HS-27A (cell line): ENCODE results near the gene TMEM220.

Experiments
- DNase-seq: peaks from one replicate; pipeline ENCODE4 v3.0.0-alpha.2; 2012; ENCODE audit warnings: low read depth, missing footprints

The TMEM220 gene

GRCh38 chr17:10729334-10730193 is at the start of gene TMEM220:
TSS of gene TMEM220 (minus strand) at chr17:10730023. CDS start at chr17:10729851, 172 bp downstream.
- no peak for DNase-seq

DNA sequence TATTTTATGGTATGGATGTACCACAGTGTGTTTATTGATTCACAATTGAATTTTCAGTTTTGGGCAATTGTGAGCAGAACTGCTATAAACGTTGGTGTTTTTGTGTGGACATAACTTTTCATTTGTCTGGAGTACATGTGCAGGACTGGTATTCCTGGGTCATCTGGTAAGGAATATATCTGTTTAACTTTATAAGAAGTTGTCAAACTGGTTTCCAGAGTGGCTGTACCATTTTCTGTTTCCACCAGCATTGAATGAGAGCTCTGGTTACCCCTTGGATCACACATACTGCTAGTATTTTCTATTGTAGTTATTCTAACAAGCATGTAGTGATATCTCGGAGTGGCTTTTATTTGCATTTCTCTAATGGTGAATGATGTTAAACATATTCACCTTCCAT is 49.8 kb upstream of the TMEM220 start:
- no peak for DNase-seq

DNA sequence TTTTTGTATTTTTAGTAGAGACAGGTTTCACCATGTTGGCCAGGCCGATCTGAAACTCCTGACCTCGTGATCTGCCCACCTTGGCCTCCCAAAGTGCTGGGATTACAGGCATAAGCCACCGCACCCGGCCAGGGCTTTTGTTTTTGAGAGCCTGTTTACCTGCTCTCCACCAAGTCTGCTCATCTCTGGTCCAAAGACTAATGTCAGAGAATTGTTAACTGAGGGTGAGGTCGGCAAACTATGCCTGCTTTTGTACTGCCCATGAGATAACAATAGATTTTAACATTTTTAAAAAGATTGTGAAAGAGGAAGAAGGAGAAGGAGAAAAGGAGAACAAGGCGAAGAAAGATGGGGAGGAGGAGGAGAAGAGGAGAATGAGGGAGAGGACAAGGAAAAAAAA is 48.1 kb upstream of the TMEM220 start:
- DNase-seq: no peak

DNA sequence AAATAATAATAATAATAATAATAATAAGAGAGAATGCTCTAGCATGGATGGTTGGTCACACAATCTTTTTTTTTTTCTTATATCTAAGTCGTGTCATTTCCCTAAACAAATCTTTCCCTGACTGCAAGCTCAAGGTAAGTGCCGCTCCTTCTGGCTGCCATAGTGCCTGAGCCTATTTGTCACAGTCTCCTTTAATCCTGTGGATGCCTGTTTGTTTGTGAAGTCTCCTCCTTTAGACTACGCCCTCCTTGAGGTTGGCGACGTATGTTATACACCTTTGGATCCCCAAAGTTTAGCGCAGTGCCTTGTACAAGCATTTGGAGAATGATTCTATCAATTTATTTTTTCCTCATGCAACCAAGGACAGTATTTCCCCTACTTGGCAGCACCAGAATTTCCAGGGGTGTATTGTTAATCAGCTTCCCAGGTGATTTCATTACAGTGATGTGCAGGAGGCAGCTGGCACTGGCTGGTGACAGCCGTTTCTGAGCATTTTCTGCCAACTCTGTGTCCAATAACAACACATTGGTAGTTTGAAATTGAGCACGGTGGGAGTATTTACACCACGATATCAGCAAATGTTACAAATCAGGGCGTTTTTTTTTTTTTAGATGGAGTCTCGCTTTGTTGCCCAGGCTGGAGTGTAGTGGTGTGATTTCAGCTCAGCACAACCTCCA is 47.4 kb upstream of the TMEM220 start:
- no peak for DNase-seq

DNA sequence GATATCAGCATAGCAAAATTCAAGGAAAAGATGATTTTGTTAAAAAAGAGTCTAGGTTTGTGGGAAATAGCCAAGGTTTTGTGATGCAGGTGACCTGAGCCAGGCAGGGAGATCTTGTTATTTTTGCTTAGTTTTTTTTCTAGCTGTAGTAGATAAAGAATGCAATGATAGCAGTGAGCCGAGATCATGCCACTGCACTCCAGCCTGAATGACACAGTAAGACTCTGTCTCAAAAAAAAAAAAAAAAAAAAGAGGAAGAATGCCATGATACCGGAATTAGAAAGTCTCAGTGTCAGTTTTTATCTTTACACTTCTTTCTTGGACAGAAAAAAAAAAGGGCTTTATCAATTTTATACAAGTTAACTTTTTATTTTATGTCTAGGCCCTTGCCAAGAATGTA is 46.6 kb upstream of the TMEM220 start:
- DNase-seq: no peak

- DNase-seq: no peak
Observed at GRCh38 chr17:10775740-10776356, 46.0 kb upstream of the TMEM220 start.

DNA sequence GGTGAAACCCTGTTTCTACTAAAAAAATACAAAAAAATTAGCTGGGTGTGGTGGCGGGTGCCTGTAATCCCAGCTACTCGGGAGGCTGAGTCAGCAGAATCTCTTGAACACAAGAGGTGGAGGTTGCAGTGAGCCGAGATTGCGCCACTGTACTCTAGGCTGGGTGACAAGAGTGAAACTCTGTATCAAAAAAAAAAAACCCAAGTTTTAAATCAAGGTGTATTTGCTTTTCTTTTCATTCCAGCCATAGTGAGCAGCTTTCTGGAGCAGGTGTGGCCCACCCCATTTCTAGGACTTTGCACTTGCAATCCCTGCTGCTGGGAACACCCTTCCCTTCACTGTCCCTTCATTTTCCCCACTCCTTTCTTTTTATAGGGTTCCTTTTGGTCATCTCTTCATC is 45.2 kb upstream of the TMEM220 start:
- no peak for DNase-seq

DNA sequence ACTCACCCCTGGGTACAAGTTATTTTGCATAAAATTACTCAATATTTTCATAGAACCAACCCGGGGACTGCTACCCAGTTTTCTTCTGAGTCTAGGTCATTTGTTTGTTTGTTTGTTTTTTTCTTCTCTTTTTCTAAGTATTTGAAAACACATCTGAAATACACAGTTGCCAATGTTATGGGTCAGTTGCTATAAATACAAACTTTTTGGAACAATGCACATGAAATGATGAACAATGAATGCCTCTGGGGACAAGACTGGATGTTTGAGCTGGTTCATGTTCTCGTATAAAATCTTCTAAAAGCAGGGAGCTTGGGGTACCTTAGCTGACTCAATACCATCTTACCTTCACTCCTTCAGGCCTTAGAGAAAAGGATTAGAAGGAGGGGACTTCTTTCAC is 43.6 kb upstream of the TMEM220 start:
- DNase-seq: no peak

DNA sequence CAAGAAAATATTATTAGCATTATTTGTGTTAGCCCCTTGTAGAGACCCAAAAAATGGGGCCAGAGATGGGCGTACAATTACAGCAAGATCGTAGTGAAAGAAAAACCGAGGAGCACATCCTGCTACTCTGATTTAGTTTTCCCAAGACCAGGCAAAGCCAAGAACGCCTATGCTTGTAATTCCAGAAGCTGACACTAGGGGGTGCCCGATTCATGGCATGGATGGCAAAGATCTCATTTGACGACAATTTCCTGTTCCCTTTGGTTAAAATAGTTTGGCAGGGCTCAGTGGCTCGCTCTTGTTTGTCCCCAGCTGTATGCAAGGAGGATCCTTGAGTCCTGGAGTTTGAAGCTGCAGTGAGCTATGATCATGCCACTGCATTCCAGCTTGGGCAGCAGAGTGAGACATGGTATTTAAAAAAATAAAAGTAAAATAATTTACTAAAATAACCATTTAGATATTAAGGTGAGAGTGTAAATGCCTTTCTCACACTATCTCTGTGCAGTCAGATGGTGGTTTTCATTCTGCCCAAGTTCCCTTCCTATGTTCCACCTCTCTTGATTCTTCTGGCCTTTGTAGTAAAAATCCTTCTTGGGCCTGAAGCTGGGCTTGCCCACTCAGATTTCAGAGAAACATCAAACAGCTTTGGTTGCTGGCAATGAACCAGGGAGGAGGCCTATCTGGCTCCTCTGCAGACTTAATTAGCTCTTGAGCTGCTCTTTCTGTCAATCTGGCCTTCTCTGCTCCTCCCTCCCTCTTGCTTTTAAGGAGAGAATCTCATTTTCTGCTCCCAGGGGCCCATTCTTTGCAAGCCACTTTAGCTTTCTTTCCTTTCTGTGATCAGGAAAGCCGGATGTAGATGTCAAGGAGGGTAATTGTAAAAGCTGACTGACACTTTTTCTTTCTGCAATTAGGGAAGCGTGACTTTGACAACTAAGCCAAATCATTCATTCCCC is 42.9 kb upstream of the TMEM220 start:
- DNase-seq: no peak

DNA sequence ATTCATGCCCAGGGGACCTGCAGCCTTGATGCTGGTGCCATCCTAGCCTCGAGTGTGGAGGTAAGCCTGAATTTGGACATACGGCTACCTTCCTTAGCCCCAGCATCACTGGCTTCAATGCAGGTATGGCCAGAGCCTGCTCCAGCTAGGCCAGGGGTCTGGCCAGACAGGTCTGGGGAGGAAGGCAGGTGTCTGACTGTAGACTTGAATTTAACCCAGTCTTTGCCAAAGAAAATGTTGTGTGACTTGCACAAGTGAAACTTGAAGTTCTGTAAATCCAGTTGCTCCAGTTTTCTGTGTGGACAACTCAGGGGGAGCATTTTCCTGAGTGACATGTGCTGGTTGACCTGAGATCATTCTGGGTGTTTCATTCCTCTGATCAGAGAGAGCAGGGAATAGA is 41.3 kb upstream of the TMEM220 start:
- no peak for DNase-seq

- no peak for DNase-seq
Observed at GRCh38 chr17:10769840-10770239, 40.0 kb upstream of the TMEM220 start.

GRCh38 chr17:10768750-10769251 is 39.0 kb upstream of the TMEM220 start:
- no peak for DNase-seq

DNA sequence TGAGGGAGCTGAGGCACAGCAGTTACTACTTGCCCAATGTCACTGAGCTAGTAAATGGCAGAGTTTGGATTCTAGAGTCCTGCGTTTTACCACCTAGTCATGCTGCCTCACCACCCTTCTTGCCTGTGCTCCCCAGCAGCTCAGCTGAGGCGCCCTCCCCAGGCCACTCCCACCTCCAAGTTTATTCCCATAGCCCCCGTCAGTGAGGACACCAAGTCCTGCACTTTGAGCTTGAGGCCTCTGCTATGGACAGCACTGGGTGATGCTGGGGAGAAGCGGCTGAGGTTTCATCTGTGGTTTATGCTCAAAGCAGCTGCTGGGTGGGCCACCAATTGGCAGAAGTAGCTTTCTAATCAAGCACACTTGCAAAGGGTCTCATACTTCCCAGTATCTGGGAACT is 37.4 kb upstream of the TMEM220 start:
- no peak for DNase-seq

- no peak for DNase-seq
Observed at GRCh38 chr17:10762037-10762436, 32.2 kb upstream of the TMEM220 start.

GRCh38 chr17:10761281-10761680 is 31.5 kb upstream of the TMEM220 start:
- no peak for DNase-seq

DNA sequence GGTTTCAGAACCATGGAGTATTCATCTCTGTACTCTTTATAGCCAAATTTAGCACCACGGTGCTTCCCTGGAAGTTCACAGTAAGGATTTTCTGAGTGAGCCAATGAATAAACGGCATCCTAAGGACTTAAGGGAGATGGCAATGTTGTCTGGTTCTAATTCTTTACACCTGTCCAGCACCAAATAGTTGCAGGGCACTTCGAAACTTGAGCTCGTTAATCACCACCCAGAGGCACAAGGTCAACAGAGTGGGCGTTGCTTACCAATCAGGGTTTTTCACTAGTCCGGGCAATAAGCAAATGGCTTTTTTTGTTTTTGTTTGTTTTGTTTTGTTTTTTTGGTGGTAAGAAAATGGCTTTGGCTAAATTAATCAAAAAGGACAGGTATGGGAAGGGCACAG is 28.2 kb upstream of the TMEM220 start:
- no peak for DNase-seq

- no peak for DNase-seq
Observed at GRCh38 chr17:10757647-10758046, 27.8 kb upstream of the TMEM220 start.

- no peak for DNase-seq
Observed at GRCh38 chr17:10757067-10757466, 27.2 kb upstream of the TMEM220 start.

DNA sequence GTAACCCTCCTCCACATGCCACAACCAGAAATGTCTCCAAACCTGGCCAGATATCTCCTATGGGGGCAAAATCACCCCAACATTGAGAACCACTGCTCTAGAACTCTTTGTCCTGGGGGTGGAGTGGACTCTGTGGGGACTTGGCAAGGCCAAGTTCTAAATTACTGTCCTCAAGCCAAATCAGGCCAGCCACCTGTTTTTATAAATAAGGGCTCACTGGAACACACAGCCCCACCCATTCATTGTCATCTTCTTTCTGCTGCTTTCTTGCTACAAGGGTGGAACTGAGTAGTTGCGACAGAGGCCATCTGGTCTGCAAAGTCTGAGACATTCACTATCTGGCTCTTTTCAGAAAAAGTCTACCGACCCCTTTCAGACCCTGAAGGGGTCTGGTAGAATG is 26.8 kb upstream of the TMEM220 start:
- DNase-seq: no peak

- DNase-seq: no peak
Observed at GRCh38 chr17:10756185-10756584, 26.4 kb upstream of the TMEM220 start.

DNA sequence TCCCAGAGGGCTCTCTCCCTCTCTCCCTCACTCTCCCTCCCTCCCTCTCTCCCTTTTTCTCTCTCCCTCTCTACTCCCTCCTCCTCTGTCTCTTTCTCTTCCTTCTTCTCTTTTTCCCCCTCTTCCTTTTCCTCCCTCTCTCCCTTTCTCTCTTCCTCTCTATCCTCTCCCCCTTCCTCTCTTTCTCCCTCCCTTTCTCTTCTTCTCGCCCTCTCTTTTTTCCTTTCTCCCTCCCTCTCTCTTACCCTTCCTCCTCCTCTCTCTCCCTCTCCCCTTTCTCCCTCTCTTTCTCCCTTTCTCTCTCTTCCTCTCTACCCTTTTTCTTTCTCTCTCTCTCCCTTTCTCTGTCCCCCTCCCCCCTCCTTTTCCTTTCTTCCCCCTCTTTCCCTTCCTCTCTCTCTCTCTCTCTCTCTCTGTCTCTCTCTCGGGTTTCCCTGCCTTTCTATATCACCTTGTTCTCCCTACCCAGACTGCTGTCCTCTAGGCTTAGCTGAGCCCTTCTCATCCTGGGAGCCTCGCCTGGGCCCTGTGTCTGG is 25.8 kb upstream of the TMEM220 start:
- no peak for DNase-seq
